Ammon's horn (tissue), 1 donor: ENCODE data around the gene KCP.

Experiments
- DNase-seq: peaks from one replicate; pipeline ENCODE4 v3.0.0-alpha.2; 2016; ENCODE audit warnings: low spot score

Gene KCP

GRCh38 chr7:128827248-128827958, 83.1 kb downstream of the KCP start:
- no peak for DNase-seq

- no peak for DNase-seq
Observed at GRCh38 chr7:128826916-128827247, 83.6 kb downstream of the KCP start.
